Osteoblast (primary cell): ENCODE measurements around the gene OSTN. TPM values are rescaled to one million over a fixed set of nuclear protein-coding genes. Genes with fewer than 3 reads are reported as not detected.
A peak's percentile ranks its signal among the peaks of the same experiment; 100 is the strongest.

Experiments used
- DNase-seq: peaks from one replicate; pipeline ENCODE4 v3.0.0; 2011; ENCODE audit warnings: low spot score, mixed read lengths; ENCODE audit not compliant: insufficient read length; ENCODE audit errors: missing footprints
- H2AFZ ChIP-seq: 2 replicates; pipeline ENCODE4 v1.6.0; 2011; ENCODE audit warnings: mild to moderate bottlenecking, low read length
- H3K27ac ChIP-seq: 2 replicates; pipeline ENCODE4 v1.5.1; 2011; ENCODE audit warnings: mild to moderate bottlenecking, low read depth, low read length, moderate library complexity
- H3K27me3 ChIP-seq: 2 replicates; pipeline ENCODE4 v1.6.0; 2012; ENCODE audit warnings: mild to moderate bottlenecking, control low read depth, inconsistent platforms, low read length, moderate library complexity; ENCODE audit not compliant: insufficient read depth
- H3K36me3 ChIP-seq: 2 replicates; pipeline ENCODE4 v1.5.1; 2011; ENCODE audit warnings: mild to moderate bottlenecking, low read length, control low read depth, moderate library complexity; ENCODE audit not compliant: insufficient read depth
- H3K4me1 ChIP-seq: 2 replicates; pipeline ENCODE4 v1.5.1; 2011; ENCODE audit warnings: mild to moderate bottlenecking, low read length, control low read depth, moderate library complexity; ENCODE audit not compliant: insufficient read depth
- H3K4me2 ChIP-seq: 2 replicates; pipeline ENCODE4 v1.6.0; 2011; ENCODE audit warnings: mild to moderate bottlenecking, low read length; ENCODE audit not compliant: insufficient read depth
- H3K4me3 ChIP-seq: fragments of 200-600 bp; sonication (generic); 3 replicates; pipeline ENCODE4 v1.5.1; 2012; ENCODE audit warnings: mild to moderate bottlenecking, low read length, inconsistent platforms; ENCODE audit not compliant: insufficient read depth
- H3K79me2 ChIP-seq: 2 replicates; pipeline ENCODE4 v1.6.0; 2012; ENCODE audit warnings: mild to moderate bottlenecking, low read length, control low read depth, inconsistent platforms; ENCODE audit not compliant: insufficient read depth
- H3K9me3 ChIP-seq: 2 replicates; pipeline ENCODE4 v1.5.1; 2011; ENCODE audit warnings: low read depth, low read length, control low read depth
- H4K20me1 ChIP-seq: 2 replicates; pipeline ENCODE4 v1.6.0; 2012; ENCODE audit warnings: mild to moderate bottlenecking, low read length, control low read depth; ENCODE audit not compliant: insufficient read depth
- CTCF ChIP-seq: IDR thresholded peaks from 2 replicates; pipeline ENCODE4 v1.5.1; 2011; ENCODE audit warnings: mild to moderate bottlenecking, low read depth, low read length, moderate library complexity; ENCODE audit errors: extremely low read depth
- total RNA-seq: library from RNA; depleted of rRNA; stranded (reverse); fragments of >200 nt; gene quantifications from 2 replicates; pipeline ENCODE4 v1.2.3, GENCODE V29; 2012

OSTN gene
- total RNA-seq: under 0.01 TPM in 1 of 2 replicates, not detected in the other

GRCh38 chr3:191198932-191199331 lies at the start of gene OSTN:
Gene OSTN, plus strand, starts transcription at chr3:191199241. Its CDS starts 13,292 bp downstream, at chr3:191212533.
- no peak for TF ChIP-seq CTCF
- Histone ChIP-seq H3K4me1 (no peaks in the 10 kb centered on the region), H2AFZ (peak within 1 kb of the TSS; percentile 44), H3K9me3 (no peaks in the 10 kb centered on the region), H4K20me1 (no peaks in the 10 kb centered on the region), H3K4me2 (peak within 1 kb of the TSS; percentile 32), H3K27me3 (no peaks in the 10 kb centered on the region), H3K79me2 (no peaks in the 10 kb centered on the region), H3K4me3 (no peak within 1 kb of the TSS), H3K36me3 (no peaks in the 10 kb centered on the region), H3K27ac (no peak within 1 kb of the TSS)
- DNase-seq: no peak

- H3K27me3 ChIP-seq: no peaks in the 10 kb centered on the region
- H3K4me1 ChIP-seq: no peaks in the 10 kb centered on the region
- no peaks in the 10 kb centered on the region for H4K20me1 ChIP-seq
- no peak for TF ChIP-seq CTCF
- H2AFZ ChIP-seq: no peak overlapping the region
- H3K9me3 ChIP-seq: peaks cover 7% of the 10 kb centered on the region
- no peaks in the 10 kb centered on the region for H3K36me3 ChIP-seq
- H3K27ac ChIP-seq: no peak overlapping the region
- no peak for DNase-seq
- H3K4me2 ChIP-seq: no peak overlapping the region
- H3K79me2 ChIP-seq: no peaks in the 10 kb centered on the region
- no peak overlapping the region for H3K4me3 ChIP-seq
Observed at GRCh38 chr3:191151653-191152052, 47.4 kb upstream of the OSTN start.

GRCh38 chr3:191154827-191155226 lies 44.2 kb upstream of the OSTN start:
- H3K4me3 ChIP-seq: no peak overlapping the region
- no peaks in the 10 kb centered on the region for H4K20me1 ChIP-seq
- no peaks in the 10 kb centered on the region for H3K27me3 ChIP-seq
- no peaks in the 10 kb centered on the region for H3K4me1 ChIP-seq
- no peaks in the 10 kb centered on the region for H3K79me2 ChIP-seq
- DNase-seq: no peak
- H2AFZ ChIP-seq: no peak overlapping the region
- peaks cover 7% of the 10 kb centered on the region for H3K9me3 ChIP-seq
- no peak overlapping the region for H3K4me2 ChIP-seq
- TF ChIP-seq CTCF: no peak
- no peak overlapping the region for H3K27ac ChIP-seq
- H3K36me3 ChIP-seq: no peaks in the 10 kb centered on the region

- Histone ChIP-seq H3K9me3 (peaks cover 7% of the 10 kb centered on the region), H2AFZ (peak overlapping the region; percentile 25), H3K27ac (no peak overlapping the region), H3K4me1 (no peaks in the 10 kb centered on the region), H3K79me2 (no peaks in the 10 kb centered on the region), H4K20me1 (no peaks in the 10 kb centered on the region), H3K4me2 (no peak overlapping the region), H3K27me3 (no peaks in the 10 kb centered on the region), H3K4me3 (no peak overlapping the region), H3K36me3 (no peaks in the 10 kb centered on the region)
- no peak for DNase-seq
- TF ChIP-seq CTCF: no peak
Observed at GRCh38 chr3:191158247-191158646, 40.8 kb upstream of the OSTN start.
